HG03060 (cell line): ENCODE data around the gene CDH13.

Experiments
- ATAC-seq: cut with Tn5 transposase; IDR thresholded peaks from one replicate; pipeline ENCODE4 v1.9.1; 2021; ENCODE audit warnings: low read depth, moderate number of reproducible peaks; ENCODE audit not compliant: unreplicated experiment

Gene CDH13

DNA sequence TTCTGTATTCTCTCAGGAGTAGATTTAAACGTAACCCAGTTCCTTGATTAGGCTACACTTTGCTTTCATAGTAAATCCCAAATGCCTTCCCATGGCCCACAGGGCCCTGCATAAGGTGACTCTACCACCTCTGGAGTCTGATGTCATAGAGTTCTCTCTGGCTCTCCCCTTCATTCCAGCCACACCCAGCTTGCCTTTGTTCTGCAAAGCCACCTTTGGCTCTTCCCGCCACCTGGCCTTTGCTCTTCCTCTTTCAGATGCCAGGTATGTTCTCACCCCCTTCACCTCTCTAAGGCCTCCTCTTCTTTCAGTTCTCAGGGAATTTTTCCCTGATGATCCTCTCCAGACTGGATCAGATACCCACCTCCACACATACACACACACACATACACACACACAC is 1039.7 kb downstream of the CDH13 start:
- no peak for ATAC-seq

DNA sequence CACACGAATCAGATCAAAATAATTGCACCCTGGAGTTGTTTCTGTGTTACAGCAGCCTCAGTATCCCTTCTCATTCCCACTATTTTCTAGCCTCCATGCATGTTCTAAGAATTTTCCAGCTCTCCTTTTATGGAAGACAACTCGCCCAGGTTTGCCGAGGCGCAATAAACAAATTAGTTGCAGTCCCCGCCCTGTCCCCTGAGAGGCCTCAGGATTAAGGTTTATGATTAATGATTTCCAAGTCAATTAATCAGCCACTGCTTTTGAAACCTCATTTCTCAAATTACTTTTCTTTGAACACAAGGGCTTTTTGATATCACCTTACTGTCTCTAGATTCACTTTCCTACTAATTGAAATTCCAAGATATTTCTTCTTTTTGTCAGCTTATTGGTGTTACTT is 1042.7 kb downstream of the CDH13 start:
- no peak for ATAC-seq

DNA sequence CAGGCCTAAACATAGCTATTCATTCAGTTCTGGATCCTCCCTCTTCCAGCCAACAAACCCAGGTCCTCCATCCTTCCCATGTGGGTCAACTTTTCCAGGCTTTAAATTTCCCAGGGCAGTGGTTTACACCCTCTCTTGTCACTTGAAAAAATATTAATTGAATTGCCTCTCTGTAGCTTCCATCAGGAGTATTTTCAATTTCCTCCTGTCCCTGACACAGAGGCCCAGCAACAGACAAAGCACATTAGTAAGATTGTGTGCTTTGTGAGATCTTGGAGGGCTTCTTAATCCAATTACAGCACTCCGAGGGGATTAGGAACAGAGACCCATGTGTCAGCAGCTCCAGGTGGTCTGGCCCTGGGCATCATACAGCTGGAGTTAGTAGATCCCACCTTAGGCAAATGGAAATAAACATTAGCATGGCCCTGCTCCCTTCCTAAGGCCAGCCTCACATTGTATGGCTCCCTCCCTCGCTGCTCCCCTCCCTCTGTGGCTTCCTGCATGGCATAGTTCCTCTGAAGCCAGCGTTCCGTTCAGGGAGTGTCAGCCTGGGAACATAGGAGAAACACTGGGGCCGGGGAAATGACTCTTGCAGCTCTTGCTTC is 1048.3 kb downstream of the CDH13 start:
- no peak for ATAC-seq

DNA sequence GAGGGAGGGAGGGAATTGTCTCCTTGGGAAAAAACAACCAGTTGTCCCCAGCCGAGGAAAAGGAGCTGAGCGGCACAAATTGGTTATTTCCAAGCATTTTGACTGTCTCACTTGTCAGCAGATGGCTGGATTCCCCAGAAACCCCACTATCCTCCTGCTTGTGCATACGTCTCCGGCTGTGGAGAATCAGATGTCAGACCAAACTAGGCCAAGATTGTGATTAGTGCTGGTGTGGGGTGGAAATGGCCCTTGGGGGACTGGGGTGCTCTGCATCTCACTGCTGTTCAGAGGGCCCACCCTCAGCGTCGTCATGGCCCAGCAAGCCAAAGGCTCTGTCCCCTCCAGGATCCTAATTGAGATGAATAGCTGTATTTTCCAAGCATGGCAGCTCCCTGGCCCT is 1049.3 kb downstream of the CDH13 start:
- ATAC-seq = no peak

DNA sequence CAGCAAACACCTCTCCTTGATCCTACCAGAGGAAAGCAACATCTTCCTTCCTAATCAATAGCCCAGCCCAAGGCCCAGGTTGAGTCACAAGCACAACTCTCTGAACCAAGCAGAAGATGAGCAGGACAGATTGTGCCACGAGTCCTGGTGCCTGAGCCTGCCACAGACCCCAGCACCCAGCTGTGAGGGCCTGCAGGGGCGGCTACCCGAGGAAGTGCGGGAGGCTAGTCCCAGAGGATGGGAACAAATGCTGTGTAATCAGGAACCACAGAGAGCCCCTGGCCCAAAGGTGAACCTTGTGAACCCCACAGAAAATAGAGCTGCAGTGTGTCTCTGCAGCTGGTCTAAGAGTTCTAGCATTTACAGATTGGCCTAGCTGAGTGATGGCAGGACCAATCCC is 1054.2 kb downstream of the CDH13 start:
- no peak for ATAC-seq

DNA sequence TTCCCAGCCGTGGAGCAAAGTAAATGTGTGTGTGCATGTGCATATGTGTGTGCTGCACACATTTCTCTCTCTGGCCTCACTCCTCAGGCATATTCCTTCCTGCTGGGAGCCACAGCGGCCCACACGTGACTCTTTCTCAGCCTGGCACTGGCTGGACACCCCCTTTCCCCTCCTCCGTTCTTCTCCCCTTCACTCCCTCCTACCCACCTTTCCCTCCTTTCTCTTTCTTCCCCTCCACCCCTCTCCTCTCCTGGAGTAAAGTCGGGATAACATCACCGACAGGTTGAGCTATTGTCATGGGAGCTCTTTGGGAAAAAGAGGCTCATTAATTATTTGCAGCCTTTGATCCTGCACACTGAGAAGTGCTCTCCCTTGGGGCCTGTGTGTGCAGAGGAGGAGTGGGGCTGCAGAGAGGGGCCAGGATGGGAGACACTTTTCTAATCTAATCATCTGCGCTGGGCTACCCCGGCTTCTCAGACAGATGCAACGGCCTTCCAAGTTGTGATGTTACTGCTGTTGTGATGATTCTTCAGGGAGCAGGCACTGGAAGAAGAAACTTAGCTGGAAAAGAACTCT is 1054.7 kb downstream of the CDH13 start:
- ATAC-seq = no peak

DNA sequence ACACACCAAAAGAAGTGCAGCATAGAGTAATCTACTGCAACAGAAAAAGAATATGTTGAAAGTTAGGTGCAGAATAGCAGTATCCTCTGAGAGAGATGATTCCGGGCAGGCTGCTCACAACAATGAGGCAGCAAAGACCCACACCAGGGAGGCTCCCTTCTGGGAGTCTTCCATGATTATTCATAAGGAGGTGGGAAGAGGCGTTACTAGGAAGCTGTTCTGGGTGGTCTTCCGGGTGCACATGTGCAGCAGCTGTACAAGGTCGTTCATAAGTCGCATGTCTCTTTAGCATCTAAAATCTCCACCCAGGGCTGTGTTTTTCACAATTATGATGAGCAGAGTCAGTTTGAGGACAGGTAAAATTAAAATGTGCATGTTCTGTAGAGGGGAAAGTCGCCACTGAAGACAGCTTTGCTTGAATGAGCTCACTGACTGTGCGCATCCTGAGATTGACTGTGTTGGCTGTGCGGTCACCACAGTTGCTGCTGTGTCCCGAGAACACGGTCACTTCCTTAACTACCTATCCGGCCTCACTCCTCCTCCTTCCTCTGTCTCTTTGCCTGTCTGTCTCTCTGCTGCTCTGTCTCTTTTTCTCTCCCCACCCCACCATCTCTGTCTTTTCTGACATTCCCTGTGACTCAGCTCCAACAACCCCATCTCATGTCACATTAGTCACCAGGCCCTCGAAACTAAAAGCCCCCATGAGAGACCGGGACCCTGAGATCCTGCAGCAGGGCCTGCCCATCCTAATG is 1055.5 kb downstream of the CDH13 start:
- ATAC-seq = no peak

DNA sequence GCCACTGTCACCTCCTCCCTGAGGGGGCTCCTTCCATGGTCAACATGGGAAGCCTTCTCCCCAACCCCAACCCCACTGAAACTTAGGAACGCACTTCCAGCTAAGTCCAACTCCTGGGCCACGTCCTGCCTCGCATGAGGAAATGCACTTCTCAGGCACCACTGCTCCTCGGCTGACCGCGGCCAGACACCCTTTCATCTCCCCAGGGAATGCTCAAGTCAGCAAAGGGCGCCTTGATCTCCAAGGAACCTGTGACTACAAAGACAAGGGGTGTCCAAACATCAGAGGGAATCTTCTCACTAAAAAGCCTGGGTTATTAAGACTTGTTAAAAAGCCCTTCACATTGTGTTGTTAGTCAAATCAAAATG is 1056.1 kb downstream of the CDH13 start:
- no peak for ATAC-seq

DNA sequence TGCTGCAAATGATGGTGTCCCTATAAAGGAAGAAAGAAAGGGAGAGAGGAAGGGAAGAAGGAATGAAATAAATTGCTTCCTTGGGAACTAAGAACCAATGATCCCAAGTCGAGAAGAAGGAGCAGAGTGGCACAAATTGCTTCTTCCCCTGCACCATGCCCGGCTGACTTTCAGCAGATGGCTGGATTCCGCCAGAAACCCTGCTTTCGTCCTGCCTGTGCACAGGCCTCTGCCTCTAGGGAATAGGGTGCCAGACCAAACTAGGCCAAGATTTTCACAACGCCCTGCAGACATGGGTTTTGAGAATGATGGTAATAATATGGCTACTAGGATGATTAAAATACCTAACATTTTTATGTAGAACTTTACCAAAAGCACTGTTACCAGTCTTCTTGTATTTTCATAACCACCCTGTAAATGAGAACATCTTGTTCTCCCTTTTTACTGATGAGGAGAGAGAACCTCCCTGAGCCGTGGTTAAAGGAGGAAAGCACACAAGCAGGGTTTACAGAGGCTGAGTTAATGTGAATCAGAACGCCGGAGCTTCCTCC is 1058.9 kb downstream of the CDH13 start:
- no peak for ATAC-seq

DNA sequence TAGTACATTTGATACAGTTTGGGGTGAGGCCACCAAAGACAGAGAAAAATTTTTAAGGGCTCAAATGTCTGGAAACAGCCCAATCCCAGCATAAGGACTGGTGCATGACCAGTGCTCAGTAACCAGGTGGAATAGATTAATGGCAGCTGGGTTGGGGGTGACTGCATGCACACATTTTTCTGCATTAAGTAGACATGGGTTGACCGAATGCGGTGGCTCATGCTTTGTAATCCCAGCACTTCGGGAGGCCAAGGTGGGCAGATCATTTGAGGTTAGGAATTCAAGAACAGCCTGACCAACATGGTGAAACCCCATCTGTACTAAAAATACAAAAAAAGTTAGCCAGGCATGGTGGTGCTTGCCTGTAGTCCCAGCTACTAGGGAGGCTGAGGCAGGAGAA is 1060.0 kb downstream of the CDH13 start:
- no peak for ATAC-seq

DNA sequence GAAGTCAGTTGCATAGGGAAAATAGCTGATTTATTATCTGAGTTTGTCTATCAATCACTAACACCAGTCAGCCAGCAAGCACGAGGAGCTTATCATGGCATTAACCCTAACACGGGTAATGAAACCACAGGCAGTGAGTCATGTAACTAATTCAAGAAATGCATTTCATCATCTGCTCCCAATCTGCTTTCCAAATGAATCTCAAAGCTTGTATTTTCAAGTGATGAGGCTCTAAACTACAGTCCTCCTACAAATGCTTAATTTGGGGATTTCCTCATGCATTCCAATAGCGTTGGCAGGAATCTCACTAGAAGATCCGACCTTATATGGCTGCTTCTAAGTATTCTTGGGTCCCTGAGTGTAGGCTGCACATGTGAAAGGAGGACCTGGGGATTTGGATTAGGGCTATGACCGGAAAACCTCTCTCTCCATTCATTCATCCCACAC is 1062.6 kb downstream of the CDH13 start:
- peak; percentile 86 for ATAC-seq

DNA sequence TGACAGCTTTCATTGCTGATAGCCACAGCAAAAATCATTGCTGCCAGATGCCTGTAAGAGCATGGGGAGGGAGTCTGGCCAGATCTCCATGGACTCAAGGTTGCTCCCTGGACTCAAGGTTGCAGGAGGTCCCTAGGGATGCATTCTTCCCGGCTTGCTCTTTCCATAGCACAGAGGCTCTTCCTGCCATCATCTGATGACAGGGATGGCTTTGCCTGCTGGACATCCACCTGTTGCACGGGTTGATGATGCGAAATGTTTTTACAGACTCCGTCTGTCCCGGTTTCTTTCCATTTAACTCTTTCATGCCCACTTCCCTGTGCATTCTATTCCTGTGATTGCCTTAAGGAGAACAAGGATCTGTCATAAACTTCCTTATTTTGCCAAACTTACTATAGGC is 1065.5 kb downstream of the CDH13 start:
- no peak for ATAC-seq

DNA sequence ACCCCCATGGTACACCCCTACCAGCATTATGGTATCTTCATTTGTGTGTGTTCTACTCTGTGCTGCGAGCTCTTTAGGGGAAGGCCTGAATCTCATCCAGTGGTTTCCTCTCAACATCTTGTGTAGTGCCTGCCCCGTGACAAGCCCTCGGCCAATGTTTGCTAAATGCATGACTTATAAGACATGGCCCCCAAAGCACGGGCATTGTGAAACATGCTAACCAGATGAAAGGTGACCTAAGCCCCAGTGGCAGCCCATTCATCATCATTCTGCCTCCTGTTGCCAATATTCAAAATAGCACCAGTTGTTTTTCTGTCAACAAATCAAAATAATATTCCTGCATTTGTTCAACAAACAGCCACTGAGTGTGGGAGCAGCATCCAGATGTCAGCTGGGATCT is 1072.2 kb downstream of the CDH13 start:
- no peak for ATAC-seq

DNA sequence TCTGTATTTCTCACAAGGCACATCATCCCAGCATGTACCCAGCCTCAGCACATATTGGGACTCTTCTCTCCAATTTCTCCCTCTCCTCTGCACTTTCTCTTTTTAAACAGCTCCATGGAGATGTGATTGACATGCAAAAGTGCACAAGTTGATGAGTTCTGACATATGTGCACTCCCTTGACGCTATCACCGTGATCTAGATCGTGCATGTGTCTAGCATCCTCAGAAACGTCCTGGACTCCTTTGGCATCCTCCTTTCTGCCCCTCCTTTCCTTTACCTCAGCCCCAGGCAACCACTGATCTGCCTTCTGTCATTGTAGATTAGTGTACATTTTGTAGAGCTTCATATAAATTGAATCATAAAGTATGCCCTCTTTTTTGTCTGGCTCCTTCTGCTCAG is 1073.0 kb downstream of the CDH13 start:
- no peak for ATAC-seq

DNA sequence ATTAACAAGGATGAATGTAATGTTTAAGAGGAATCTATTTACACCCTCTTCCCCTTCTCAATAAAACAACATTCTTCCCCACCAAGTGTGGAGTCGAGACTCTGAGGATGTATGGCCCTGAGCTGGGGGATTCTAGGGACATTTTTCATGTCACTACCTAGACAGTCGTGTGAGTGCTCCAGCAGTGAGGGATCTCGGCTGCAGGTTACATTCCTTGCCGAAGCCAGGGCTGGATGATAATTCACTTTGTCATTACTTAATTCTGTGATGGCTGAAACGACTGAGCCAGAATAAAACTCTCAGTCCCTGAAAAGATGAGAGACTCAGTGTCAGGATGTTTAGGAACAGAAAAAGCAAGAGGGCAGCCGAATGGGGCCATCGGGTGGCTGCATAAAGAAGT is 1074.1 kb downstream of the CDH13 start:
- ATAC-seq = no peak

DNA sequence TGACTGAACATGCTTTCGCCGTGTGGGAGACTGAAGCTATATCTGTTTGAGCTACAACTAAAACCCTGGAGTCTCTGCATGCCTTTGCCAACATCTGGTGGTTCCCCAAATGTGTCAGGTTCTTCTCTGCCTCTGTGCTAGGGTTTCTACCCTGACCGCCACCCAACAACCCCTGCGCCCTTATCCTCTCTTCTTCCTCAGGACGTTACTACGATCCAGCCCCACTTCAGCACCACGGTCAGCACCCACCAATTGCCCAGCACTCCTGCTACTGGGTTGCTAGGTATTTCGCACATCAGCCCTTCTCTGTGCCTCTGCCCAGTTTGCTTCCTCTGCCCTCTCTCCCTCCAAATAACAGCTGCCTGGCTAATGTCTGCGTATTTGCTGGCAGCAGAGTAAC is 1074.7 kb downstream of the CDH13 start:
- no peak for ATAC-seq

DNA sequence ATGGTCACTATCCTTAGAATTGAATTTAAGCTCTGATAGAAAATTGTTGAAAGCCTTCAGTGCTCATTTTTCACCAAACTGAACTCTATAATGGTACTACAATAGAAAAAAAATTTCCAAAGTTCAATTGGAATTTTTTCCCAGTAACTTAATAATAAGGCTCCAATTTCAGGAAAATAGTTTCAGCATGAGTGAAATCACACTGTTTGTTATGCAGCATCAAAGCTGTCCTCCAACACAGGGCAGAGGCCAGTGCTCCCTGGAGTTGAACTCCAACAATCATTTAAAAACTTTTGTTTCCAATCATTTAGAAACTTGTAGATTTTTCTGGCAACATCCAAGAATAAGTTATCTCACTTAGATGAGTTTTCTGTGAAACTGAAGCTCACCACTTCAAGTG is 1077.9 kb downstream of the CDH13 start:
- ATAC-seq = no peak

DNA sequence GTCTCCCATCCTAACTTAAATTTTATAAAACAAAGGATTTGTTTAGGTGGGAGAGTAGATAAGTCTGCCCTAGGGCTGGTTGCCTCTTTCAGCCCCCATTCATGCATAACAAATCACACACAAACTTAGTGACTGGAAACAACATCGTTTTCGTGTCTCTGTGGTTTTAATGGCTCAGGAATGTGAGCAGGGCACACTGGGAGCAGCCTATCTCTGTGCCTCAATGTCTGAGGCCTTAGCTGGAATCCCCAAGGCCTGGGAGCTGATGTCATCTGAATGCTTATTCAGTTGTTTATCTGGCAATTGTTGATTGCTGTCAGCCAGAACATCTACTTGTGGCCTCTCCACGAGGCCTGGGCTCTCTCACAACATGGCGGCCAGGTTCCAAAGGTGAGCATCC is 1079.1 kb downstream of the CDH13 start:
- ATAC-seq = no peak

DNA sequence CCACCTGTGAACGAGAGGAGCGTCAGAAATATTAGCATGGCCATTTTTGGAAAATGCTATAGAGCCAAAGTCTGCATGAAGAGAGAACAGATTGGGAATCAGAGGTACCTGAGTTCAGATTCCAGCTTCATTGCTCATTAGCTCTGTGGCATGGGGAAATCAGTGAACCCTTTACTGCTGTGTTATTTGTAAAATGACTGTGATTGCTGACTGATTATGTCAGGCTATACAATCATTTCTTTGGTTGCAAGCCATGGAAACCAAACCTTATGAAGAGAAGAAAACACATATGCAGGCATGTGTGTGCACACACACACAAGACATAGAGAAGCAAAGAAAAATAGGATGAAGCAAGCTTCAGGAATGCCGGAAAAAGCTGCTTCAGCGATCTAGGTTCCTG is 1079.6 kb downstream of the CDH13 start:
- no peak for ATAC-seq

DNA sequence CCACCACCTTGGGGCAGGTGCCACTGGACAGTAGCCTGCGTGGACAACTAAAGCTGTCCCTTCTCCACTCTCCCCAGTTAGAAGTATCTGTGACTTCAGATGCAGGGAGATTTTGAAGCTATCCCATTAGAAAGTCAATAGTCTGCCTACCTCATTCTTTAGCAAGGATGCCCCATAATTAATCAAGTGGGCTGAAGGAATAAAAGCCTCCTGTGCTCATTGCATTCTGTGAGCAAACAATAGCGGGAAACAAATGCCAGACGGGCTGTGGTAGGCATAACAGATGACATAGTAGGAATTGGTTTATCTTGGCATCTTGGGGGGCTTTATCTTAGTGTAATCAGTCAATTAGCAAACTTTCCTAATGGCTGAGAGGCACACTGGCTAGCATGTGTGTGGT is 1084.3 kb downstream of the CDH13 start:
- no peak for ATAC-seq

DNA sequence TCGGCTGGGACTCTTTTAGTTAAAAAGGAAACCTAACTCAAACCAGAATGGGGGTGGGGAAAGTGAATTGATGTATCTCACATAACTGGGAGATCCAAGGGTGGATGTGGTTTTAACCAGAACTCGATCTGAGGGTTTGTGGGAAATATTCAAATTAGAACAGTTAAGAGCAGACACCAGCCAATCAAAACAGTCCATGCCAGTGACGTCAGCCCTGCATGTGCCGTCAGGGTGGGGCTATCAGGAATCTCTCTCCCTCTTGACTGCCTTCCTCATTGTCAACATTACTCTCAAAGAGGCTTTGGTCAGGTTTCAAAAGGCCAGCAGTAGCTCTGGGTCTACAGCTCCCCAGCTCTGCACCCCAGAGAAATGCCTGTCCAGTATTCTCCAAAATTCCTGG is 1086.8 kb downstream of the CDH13 start:
- no peak for ATAC-seq

DNA sequence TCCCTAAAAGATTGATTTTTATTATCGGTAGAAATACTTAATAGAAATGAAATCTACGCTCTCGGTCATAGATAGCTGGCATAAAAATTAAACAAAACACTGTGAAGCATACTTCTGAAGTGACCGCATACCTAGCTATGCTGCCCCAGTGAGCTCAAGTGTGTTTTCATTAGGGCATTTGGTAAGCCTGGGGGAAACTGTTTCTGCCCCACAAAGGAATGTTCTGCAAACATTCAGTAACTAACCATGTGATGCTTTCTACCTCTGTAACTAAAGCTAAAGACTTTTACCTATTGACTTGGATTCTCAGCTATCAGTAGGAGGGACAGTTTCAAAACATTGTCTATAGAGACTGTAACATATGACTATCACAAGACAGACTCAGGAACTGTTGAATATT is 1087.5 kb downstream of the CDH13 start:
- no peak for ATAC-seq
